Adipocyte (in vitro differentiated cells): ENCODE data around the gene CAMTA1.

ENCODE experiments used
- DNase-seq: peaks from one replicate; pipeline ENCODE4 v3.0.0-alpha.2; 2015; ENCODE audit warnings: low read depth
- H3K27me3 ChIP-seq: replicated peaks from 2 replicates; pipeline ENCODE4 v1.7.0; 2013; ENCODE audit warnings: mild to moderate bottlenecking, low read length, moderate library complexity; ENCODE audit not compliant: control insufficient read depth, insufficient read depth
- H3K36me3 ChIP-seq: 2 replicates; pipeline ENCODE4 v1.7.0; 2013; ENCODE audit warnings: low read length, mild to moderate bottlenecking, moderate library complexity; ENCODE audit not compliant: control insufficient read depth, insufficient read depth, severe bottlenecking
- H3K4me1 ChIP-seq: 2 replicates; pipeline ENCODE4 v1.7.0; 2013; ENCODE audit warnings: mild to moderate bottlenecking, low read length, moderate library complexity; ENCODE audit not compliant: control insufficient read depth, insufficient read depth
- H3K4me3 ChIP-seq: 2 replicates; pipeline ENCODE4 v1.7.0; 2013; ENCODE audit warnings: mild to moderate bottlenecking, low read length, moderate library complexity
- H3K9ac ChIP-seq: 2 replicates; pipeline ENCODE4 v1.7.0; 2013; ENCODE audit warnings: mild to moderate bottlenecking, low read length, moderate library complexity
- H3K9me3 ChIP-seq: 2 replicates; pipeline ENCODE4 v1.7.0; 2013; ENCODE audit warnings: mild to moderate bottlenecking, low read length, moderate library complexity; ENCODE audit not compliant: control insufficient read depth

CAMTA1 gene

GRCh38 chr1:6975331-6976043 is 190.2 kb downstream of the CAMTA1 start:
- no peak for DNase-seq
- Histone ChIP-seq H3K4me3 (no peak overlapping the region), H3K4me1 (no peaks in the 10 kb centered on the region), H3K9ac (no peak overlapping the region), H3K27me3 (peaks cover 37% of the 10 kb centered on the region), H3K36me3 (no peaks in the 10 kb centered on the region), H3K9me3 (no peaks in the 10 kb centered on the region)

- Histone ChIP-seq H3K4me3 (no peak overlapping the region), H3K27me3 (peaks cover 37% of the 10 kb centered on the region), H3K9ac (no peak overlapping the region), H3K36me3 (no peaks in the 10 kb centered on the region), H3K9me3 (no peaks in the 10 kb centered on the region), H3K4me1 (no peaks in the 10 kb centered on the region)
- no peak for DNase-seq
Measured at GRCh38 chr1:6976044-6976375, 190.8 kb downstream of the CAMTA1 start.

DNA sequence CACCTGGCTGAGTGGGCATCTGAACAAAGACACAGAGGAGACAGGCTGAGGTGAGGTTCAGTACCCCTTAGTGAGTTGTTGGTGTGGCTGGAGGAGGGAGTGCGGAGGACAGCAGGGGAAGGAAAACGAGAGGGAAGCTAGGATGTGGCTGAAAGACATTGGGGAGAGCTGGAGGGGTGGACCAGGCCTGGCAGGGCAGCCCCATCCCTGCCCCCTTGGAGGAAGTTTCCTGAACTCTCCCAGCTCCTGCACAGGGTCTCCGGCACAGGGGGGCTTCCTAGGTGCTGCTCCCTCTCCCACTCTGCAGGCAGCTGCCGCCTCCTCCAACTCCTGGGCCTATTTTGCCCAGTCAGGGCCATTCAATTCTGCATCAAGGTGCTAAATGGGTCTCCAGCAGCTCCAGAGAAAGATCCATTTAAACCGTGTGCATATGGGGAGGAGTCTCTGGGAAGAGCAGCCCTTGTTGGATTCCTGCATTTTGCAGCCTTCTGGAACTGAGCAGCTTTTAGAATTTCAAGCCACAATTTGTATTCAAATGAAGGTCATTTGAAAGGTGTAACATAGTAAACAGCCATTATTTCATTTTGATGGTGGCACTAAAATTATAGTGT is 193.9 kb downstream of the CAMTA1 start:
- H3K9ac ChIP-seq = no peak overlapping the region
- no peaks in the 10 kb centered on the region for H3K9me3 ChIP-seq
- H3K4me3 ChIP-seq = no peak overlapping the region
- no peaks in the 10 kb centered on the region for H3K36me3 ChIP-seq
- no peaks in the 10 kb centered on the region for H3K4me1 ChIP-seq
- H3K27me3 ChIP-seq = peaks cover 20% of the 10 kb centered on the region
- DNase-seq = no peak

- H3K27me3 ChIP-seq = peaks cover 17% of the 10 kb centered on the region
- H3K9ac ChIP-seq = no peak overlapping the region
- H3K4me3 ChIP-seq = no peak overlapping the region
- no peaks in the 10 kb centered on the region for H3K4me1 ChIP-seq
- no peak for DNase-seq
- H3K36me3 ChIP-seq = no peaks in the 10 kb centered on the region
- no peaks in the 10 kb centered on the region for H3K9me3 ChIP-seq
Measured at GRCh38 chr1:6981595-6981994, 196.3 kb downstream of the CAMTA1 start.

- no peak overlapping the region for H3K9ac ChIP-seq
- H3K36me3 ChIP-seq = no peaks in the 10 kb centered on the region
- H3K4me3 ChIP-seq = no peak overlapping the region
- H3K27me3 ChIP-seq = peaks cover 19% of the 10 kb centered on the region
- no peaks in the 10 kb centered on the region for H3K9me3 ChIP-seq
- DNase-seq = no peak
- no peaks in the 10 kb centered on the region for H3K4me1 ChIP-seq
Measured at GRCh38 chr1:6982443-6982842, 197.2 kb downstream of the CAMTA1 start.

- Histone ChIP-seq H3K27me3 (peaks cover 23% of the 10 kb centered on the region), H3K36me3 (no peaks in the 10 kb centered on the region), H3K4me1 (no peaks in the 10 kb centered on the region), H3K9ac (no peak overlapping the region), H3K4me3 (no peak overlapping the region), H3K9me3 (no peaks in the 10 kb centered on the region)
- DNase-seq = no peak
Measured at GRCh38 chr1:6982860-6983259, 197.6 kb downstream of the CAMTA1 start.

DNA sequence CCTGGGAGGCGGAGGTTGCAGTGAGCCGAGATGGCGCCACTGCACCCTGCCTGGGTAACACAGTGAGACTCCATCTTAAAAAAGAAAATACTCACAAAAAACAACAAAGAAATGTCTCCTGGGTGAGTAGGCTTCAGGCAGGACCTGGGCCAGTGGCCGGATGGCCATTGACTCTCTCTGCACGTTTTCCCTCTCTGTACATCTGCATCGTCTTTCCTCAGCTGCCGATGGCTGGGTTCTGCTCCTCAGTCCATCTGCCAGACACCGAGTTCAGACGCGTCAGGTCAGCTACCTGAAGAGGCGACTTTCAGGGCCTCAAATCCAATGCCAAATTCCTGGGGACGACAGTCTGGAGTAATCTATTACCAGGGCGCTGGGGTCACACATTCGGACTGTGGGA is 199.3 kb downstream of the CAMTA1 start:
- H3K4me1 ChIP-seq = no peaks in the 10 kb centered on the region
- H3K4me3 ChIP-seq = no peak overlapping the region
- DNase-seq = no peak
- H3K27me3 ChIP-seq = peaks cover 34% of the 10 kb centered on the region
- no peak overlapping the region for H3K9ac ChIP-seq
- no peaks in the 10 kb centered on the region for H3K36me3 ChIP-seq
- H3K9me3 ChIP-seq = peaks cover 5% of the 10 kb centered on the region

GRCh38 chr1:6984986-6985385 is 199.7 kb downstream of the CAMTA1 start:
- Histone ChIP-seq H3K9ac (no peak overlapping the region), H3K27me3 (peaks cover 33% of the 10 kb centered on the region), H3K4me3 (no peak overlapping the region), H3K36me3 (no peaks in the 10 kb centered on the region), H3K4me1 (no peaks in the 10 kb centered on the region), H3K9me3 (peaks cover 10% of the 10 kb centered on the region)
- DNase-seq = no peak

- Histone ChIP-seq H3K27me3 (peaks cover 31% of the 10 kb centered on the region), H3K4me3 (no peak overlapping the region), H3K36me3 (no peaks in the 10 kb centered on the region), H3K9ac (no peak overlapping the region), H3K4me1 (no peaks in the 10 kb centered on the region), H3K9me3 (peaks cover 14% of the 10 kb centered on the region)
- DNase-seq = no peak
Measured at GRCh38 chr1:6985549-6986276, 200.5 kb downstream of the CAMTA1 start.

DNA sequence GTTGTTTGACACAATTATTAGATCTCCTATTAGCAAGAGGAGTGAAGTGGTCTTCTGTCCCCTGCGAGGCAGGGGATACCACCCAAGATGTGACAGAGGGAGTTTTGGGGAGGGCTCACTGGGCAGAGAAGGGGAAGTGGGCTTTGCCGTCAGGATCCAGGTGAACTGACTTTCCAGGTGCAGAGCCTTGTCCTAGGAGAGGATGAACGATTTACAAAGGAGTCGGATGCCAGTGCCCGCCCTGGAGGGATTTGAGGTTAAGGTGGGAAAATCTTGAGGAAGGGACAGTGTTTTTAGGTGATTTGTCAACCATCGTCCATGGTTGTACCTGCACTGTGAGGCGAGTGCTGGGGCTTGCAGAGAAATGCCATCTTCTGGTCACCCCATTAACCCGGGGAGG is 201.0 kb downstream of the CAMTA1 start:
- Histone ChIP-seq H3K4me1 (no peaks in the 10 kb centered on the region), H3K9me3 (peaks cover 14% of the 10 kb centered on the region), H3K9ac (no peak overlapping the region), H3K27me3 (peaks cover 31% of the 10 kb centered on the region), H3K4me3 (no peak overlapping the region), H3K36me3 (no peaks in the 10 kb centered on the region)
- no peak for DNase-seq

DNA sequence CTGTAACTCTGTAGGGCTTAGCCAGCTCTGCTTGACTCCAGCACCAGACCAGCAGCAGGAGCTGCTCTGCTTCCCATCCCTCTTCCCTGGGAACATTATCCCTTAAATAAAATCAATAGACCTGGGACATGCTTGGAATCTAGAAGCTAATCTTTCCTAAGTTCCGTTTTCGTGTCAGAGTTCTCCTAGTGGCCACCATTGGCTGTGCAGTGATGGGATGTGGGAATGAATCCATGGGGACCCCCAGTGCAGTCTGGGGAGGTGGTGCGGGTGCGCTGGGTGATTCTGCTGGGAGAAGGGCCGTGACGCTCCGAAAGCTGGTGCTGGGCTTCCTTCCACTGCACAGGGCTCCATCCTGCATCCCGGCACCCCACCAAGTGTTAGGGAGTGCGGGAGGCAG is 202.7 kb downstream of the CAMTA1 start:
- no peak overlapping the region for H3K4me3 ChIP-seq
- no peaks in the 10 kb centered on the region for H3K36me3 ChIP-seq
- H3K9ac ChIP-seq = no peak overlapping the region
- peaks cover 19% of the 10 kb centered on the region for H3K9me3 ChIP-seq
- no peaks in the 10 kb centered on the region for H3K4me1 ChIP-seq
- H3K27me3 ChIP-seq = peaks cover 35% of the 10 kb centered on the region
- DNase-seq = no peak
